GM19452 (cell line): Measurements from ENCODE around the gene CBX2.

Experiments used
- ATAC-seq: cut with Tn5 transposase; IDR thresholded peaks from one replicate; pipeline ENCODE4 v1.9.1; 2021; ENCODE audit not compliant: unreplicated experiment

The CBX2 gene

DNA sequence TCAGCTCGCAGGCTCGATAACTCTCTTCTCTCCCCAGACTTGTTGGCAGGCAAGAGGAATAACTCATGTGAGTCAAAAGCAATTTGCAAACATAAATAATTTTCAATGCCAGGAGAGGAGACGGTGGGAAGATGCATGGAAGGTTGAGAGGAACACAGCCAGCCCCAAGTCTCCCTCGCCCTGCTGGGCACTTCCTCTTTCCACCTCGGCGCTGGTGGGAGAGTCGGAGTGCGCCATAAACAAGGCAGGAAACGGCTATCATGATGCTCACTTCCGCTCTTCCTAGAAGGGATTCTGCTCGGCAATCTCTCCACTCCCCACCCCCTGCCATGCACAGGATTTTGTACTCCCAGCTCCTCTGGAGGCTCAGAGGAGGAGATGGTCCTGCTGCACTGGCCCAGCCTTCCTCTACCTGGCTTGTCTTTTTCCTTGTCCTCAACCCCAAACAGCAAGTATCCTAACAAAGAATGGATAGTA, 48.3 kb downstream of the CBX2 start:
- ATAC-seq = no peak

DNA sequence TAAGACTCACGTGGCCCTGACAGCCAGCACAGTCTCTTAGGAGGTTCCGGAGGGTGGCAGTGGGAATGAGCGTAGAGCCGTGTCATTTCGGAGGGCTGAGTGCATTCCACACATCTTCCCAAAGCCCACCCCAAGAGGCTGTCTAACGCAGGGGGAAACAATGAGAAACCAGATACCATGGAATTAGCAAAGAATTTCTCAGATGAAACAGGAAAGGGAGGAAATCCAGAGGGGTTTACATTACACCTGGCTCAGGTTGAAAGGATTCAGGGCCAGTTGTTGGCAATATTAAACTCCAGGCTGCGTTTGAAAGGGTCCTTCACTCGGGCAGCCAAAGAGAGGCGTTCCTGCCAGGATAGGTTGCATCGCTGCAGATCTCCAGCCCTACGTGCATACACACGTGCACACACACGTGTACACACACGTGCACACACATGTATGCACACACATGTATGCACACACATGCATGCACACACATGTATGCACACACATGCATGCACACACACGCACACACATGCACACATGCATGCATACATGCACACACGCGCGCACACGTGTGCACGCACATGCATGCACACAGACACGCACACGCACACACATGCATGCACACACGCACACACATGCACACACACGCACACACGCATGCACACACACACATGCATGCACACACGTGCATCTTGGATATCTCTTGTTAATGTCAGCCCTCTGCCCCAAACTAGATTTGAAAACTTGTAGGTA, 49.1 kb downstream of the CBX2 start:
- ATAC-seq = no peak

DNA sequence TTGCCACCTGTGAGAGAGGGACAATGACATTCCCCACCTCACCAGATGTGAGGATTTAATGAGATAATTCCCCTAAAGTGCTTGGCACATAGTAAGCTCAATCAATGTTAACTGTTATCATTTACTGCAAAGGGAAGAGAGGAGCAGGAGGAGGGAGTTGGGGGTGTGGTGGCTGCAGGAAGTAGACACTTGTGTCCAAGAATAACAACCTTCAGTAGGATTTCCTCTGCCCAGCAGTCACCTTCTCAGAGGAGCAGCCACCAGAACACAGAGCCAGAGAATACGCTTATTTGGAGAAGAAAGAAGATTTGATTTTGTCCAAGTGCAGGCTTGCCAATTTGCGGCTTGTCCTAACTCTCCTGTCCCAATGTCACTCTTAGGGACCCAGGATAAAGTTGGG, 51.1 kb downstream of the CBX2 start:
- no peak for ATAC-seq

DNA sequence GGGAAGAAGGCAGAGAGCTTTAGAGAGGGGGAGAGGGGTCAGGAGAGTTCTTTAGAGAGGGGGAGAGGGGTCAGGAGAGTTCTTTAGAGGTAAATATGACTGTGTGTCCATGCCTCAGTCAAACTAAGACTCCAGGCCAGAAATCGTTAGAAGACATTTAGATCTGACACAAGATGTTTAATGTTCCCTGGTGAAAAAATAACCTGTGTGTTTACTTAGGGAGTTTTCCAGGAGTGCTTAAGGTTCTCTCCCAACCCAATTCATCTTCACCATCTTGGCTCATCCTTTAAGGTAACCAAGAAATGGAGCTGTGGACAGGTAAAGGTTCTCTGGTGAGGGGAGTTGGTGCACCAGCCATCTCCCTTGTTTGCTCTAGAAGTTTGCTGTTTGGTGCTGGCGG, 51.5 kb downstream of the CBX2 start:
- no peak for ATAC-seq

DNA sequence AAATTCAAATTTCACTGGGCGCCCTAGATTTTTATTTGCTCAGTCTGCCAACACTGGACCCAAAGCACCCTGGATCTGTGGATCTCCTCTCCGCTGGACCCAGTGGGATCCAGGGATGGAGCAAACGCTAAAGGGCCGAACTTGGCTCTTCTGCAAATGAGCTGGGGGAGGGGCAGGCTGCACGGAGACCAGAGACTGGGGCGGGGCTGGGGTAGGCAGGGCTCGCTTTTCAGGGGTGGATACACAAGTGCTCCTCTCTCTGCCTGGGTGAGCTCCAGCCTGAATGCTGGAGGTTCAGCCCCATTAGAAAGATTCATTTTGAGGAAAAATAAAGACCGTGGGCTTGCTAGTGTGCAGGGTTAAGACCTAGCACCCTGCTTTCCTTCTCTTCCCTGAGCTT, 52.4 kb downstream of the CBX2 start:
- no peak for ATAC-seq

DNA sequence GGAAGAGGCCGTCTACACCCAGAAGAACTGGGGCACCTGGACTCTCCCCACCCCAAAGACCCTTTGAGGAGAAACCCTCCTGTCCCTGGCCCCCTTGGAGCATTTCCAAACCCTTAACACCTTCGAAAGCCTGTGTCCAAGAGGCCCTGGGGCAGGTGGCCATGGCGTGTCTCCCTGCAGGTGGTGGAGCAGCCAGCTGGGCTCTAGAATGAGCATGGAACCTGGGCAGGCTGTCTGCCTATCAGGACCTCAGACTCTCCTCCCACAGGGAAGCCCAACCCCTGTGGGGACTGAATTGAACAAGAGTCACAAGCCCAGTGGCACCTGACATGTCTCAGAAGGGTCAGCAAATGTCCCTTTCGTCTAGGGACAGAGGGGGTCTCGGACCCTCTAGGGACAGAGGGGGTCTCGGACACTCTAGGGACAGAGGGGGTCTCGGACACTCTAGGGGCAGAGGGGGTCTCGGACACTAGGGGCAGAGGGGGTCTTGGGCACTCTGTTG, 52.9 kb downstream of the CBX2 start:
- ATAC-seq = no peak

DNA sequence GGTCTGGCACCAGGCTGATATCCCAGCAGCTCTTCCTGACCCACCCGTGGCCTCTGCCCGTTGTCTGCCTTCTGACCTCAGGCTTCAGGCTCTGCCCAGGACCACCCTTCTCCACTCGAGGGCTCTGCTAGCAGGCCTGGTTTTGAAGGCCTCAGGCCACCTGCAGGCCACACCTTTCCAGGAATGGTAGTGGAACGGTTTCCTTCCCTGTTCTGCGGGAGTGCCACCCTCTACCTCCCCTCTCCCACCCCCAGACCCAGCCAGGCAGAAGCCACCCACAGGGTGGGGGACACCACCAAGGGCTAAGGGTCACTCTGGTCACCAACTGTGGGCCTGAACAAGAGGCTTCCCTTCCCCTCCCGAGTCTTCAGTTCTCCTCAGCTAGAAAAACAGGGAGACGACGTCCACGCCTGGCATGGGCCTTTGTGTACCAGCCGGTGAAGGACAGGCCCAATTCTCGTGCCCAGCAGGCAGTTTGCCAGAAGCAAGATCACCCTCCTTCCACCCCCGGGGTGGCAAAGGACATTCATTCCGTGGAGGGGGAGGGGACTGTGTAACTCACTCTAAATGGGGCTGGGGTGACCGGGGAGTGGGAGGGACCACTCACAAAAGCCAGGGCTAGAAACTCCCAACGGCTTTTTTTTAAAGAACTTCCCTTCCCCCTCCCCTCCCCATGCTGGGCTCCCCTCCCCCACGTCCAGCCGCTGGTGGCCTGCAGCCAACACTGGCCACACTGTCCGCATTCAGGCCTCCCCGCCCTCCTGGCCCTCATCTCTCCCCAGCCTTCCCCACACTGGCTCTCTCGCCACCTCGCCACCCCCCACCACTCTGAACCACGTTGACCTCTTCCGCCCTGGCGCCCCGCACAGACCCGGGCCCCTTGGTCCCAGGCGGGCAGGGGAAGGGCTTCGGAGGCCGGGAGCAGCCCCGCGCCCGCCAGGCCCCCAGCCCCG, 53.6 kb downstream of the CBX2 start:
- ATAC-seq = no peak

DNA sequence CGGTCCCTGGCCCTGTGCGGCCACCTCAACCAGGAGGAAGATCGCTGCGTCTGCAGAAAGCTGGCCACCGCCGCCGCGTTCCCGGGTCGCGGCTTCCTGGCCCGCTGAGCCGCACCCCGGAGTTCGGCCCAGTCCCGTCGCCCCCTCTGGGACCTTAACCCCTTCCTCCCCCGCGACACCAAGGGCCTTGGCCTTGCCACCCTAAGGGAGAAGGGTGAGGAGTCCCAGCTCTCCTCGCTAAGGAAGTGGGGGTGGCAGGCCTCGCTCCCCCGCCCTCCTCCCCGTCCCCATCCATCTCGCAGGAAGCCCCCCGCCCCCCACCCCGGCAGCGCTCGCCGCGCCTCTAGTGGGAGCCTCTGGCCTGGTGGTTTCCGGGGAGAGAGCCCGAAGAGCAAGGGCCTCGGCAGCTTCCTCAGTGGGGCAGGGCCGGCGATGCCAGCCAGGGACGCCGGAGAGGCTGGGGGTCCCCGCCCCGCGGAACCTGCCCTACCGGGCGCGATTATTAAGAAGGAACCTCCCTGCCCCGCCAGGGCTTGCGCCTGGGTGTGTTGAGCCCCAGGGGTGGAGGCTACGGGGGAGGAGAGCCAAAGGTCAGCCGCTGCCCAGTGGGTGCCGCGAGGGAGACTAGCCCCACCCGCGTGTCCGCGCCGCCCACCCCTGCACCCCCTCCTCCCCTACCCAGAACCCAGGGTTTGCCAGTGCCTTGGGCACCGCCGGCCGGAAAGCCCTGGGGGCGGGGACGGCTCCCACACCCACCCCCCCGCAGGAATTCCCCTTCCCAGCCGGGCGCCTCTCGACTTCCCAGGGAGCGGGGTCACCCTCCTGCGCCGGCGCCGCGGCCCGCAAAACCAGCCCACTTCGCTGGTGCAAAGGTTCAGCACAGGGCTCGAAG, 54.5 kb downstream of the CBX2 start:
- no peak for ATAC-seq

DNA sequence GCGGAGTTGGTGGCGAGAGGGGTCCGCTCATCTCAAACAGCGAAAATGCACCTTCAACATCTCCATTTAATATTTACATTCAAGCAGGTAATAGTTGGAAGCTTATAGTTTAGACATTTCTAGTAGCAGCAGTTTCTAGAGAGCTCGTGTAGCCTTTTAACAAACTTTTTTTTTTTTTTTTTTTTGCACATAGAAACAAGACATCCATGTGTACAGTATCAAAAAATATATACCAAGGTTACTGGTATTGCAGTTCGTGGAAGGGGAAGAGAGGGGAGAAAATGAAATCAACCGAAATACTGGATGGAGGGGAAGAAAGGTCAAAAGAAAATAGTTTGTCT, 55.1 kb downstream of the CBX2 start:
- no peak for ATAC-seq

DNA sequence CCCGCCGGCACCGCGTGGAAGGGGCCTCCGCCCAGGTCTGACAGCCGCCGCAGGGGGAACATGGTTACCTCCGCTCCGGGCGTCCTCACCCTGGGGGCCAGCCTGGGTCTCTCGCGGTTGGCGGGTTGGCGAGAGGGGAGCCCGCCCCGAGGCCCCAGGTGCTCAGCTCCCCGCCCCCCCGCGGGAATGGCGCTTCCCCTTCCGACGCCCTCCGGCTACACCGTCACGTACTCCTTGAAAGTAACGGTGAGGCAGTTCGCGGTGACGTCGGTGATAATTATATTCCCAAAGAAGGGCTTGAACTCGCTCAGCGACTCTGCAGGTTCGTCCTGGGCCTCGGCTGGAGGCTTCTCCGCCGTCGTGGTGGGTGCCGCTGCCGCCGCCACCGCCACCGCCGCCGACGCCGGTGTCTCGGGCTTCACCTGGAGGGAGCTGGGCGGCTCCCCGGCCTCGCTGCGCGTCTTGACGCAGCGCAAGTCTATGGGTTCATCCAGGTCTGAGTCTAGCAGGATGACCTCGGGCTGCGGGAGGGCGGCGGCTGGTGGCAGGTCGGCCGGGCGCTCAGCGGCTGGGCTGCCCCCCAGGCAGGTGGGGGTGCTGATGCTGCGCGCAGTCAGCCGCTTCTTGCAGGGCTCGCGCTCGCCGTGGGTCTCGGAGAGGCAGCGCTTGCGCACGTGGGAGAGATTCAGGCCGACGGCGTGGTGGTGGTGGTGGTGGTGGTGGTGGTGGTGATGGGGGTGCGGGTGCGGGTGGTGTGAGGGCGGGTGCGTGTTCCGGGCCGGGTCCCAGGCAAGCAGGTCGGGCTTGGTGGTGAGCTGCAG, 56.0 kb downstream of the CBX2 start:
- ATAC-seq = no peak

DNA sequence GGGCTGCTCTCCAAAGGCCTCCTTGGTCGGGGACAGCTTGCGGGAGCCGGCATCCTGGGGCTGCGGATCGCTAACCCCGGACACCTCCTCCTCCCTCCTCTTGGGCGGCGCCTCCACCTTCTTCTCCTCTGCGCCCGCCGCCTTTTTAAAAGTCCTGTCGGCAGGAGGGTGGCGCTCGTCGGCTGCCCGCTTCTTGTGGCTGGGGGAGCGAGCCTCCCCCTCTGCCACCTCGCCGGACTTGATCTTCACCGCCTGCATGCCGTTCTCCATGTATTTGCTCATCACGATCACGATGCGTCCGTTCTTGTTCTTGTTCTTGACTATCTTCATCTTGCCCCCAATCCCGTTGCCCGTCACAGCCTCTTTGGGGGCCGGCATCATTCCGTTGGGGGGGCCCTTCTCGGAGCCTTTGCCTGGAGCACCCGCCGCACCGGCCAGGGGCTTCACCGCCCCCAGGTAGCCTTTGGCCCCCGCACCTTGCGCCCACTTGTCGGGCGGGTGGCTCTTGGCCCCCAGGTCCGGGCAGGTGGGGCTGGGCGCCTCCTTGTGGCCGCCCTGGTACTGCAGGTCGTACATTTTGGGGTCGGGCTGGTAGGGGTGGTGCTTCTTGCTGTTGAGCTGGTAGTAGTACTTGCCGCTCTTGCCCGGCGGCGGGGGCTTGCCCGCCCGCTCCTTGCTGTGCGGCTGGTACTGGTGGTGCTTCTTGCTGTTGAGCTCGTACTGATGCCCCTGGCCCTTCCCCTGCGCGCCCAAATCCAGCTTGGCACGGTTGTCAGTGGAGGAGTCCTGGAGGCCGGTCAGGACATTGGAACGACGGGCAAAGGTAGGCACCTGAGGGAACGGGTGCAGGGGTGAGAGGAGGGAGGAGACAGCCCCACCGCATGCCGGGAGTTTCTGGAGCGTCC, 56.9 kb downstream of the CBX2 start:
- no peak for ATAC-seq

DNA sequence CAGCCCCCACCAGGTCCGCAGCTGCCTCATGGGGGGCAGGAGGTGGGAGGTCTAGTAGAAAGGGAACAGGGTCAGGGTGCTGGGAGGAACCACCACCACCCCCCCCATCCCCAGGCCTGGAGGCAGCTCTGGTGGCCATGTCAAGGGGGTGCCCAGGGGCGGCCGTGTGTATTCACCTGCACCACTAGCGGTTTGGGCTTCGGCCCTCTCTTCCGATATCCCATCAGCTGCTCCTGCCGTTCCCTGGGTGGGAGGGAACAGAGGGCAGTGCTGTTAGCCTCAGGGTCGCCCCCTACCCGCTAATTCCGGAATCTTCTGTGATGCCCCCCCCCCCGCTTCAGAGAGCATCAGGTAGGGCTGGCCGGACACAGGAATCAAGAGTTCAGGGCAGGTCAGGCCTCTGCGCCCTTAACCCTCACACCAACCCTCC, 57.5 kb downstream of the CBX2 start:
- no peak for ATAC-seq

DNA sequence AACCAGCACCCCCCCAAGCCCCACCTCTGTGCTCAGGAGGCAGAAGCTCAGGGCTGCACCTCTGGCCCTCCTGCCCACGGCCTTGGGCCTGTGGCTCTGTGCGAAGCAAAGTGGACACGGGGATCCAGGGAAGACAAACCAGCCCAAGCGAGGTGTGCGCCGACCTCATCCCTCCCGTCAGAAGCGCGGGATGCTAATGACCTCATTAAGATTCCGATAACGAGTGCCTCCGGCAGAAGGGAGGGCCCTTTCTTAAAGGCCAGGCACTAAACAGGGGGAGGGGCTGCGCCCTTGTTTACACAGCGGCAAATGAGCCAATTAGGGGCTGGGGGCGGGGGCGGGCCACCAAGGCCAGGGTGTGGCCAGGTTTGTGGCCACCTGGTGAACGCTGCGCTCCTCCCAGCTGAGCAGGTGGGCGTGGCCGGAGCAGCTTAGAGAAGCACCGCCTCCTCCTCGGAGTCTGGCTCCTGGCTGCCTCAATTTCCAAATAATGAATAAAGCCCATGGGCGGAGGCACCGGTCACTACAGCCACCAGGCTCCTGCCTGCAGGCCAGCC, 58.1 kb downstream of the CBX2 start:
- ATAC-seq = no peak

DNA sequence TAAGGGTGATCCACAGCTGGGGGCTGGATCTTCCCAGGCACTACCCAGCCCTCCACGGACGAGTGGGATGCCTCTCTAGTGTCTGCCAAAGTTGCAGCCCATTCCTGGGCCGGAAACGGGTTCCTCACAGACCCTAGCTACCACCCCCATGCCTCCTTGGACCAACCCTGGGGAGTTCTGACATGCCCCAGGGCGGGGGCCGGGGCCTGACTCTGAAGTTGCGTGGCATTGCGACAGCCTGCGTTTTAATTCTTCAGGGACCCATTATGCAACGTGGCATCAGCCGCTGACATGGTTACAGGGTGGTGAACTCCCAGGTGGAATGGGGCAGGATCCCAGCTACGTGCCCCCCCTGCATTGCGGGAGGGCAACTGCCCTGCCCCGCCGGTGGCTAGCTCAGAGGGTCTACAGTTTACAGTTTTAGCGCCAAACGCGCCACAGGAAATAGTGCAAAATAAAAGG, 58.6 kb downstream of the CBX2 start:
- ATAC-seq = no peak

DNA sequence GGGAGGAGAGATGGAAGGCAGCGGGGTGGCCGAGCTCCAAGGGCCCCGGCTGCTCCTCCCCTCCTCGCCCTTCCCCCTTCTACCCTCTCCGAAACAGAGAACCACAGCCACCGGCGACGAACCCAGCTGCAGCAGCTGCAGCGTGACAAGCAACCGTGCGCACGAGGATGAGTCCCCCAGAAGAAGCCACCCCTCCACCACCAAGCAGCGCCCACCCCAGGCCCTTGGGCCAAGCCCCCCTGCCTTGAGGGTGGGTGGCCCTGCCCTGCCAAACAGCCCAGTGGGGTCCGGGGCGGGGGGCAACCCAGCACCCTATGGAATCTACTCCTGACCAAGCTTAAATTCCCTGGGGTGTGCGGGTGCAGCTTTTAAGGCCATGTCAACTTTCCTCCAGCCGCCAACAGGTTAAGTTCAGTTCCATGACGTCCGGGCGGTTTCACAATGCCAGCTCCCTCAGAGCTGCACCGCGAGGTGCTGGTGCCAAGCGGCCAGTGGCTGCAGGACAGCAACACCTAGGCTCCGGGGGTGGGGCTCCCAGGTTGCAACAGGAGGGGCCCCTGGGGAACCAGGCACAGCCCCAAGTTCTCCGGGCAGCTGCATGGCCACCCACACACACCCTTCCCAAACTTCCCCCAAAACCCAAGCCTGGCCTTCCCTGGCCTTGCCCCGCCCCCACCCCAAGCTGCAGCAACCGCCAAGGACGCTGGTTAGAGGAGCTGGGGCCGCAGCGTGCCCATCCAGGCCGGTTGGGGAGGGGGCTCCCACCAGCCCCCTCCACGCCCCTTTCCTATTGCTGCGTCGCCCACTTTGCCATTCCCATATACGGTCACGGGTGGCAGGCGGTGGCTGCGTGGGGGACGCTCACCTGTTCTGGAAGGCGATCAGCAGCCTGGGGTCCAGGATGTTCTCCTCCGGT, 59.3 kb downstream of the CBX2 start:
- no peak for ATAC-seq
